Sigmoid colon (tissue), 4 donors: ENCODE measurements around the gene ZFHX3.

ENCODE experiments used
- EP300 ChIP-seq, 4 donors: sonication (generic); formaldehyde crosslinking; IDR thresholded peaks; one replicate each; pipeline ENCODE4 v1.6.1; 2017; ENCODE audit warnings: antibody characterized with exemption in 4 of 4
- POLR2A ChIP-seq, 2 donors: fragments of 450-650 bp; IDR thresholded peaks; one replicate each; pipeline ENCODE4 v1.6.1; 2016; ENCODE audit warnings: antibody characterized with exemption in 2 of 2, mild to moderate bottlenecking in 2 of 2, moderate library complexity in 2 of 2

DNA sequence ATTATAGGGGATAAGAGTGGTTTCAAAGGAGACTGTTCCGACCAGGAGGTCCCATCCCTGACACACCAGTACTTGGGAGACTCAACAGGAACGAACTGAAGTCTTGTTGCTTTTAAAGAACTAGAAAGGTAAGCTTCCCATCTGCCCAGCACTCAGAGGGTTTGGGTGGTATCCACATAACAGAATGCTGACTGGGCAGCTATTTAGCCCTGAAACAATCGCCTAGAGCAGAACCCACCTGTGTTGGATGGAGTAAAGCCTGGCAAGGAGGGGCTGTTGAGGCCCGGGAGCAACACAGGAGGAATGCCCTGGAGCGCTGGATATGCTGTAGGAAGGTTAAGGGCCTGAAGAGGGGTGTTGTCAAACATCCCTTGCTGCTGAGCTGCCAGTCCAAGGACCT, 254.9 kb downstream of the ZFHX3 start:
- TF ChIP-seq EP300 (IDR thresholded peaks at IDR 0.05) (no peak), POLR2A (IDR thresholded peaks at IDR 0.05) (no peak)
